22Rv1 (cell line): ENCODE measurements around the gene SEMA6C.

ENCODE experiments used
- H3K27ac ChIP-seq: fragments of 450-650 bp; 2 replicates; pipeline ENCODE4 v1.5.1; 2017
- CTCF ChIP-seq: fragments of 450-650 bp; IDR thresholded peaks from 2 replicates; pipeline ENCODE4 v1.5.1; 2017; ENCODE audit warnings: mild to moderate bottlenecking
- ZFX ChIP-seq: fragments of 450-650 bp; IDR thresholded peaks from 2 replicates; pipeline ENCODE4 v1.6.1; 2017; ENCODE audit warnings: antibody characterized with exemption, borderline replicate concordance

The SEMA6C gene

GRCh38 chr1:151133018-151133806, 13.2 kb downstream of the SEMA6C start:
- TF ChIP-seq CTCF (no peak), ZFX (no peak)
- H3K27ac ChIP-seq: no peak overlapping the region

- TF ChIP-seq CTCF: no peak
- no peak for TF ChIP-seq ZFX
Observed at GRCh38 chr1:151132335-151133017, 14.0 kb downstream of the SEMA6C start.

GRCh38 chr1:151131701-151132334, 14.6 kb downstream of the SEMA6C start:
- no peak for TF ChIP-seq ZFX
- no peak for TF ChIP-seq CTCF
- H3K27ac ChIP-seq: no peak overlapping the region

More at GRCh38 chr1:151132335-151133017, 14.0 kb downstream of the SEMA6C start:
- H3K27ac ChIP-seq: no peak overlapping the region

- TF ChIP-seq ZFX (no peak), CTCF (no peak)
- H3K27ac ChIP-seq: no peak overlapping the region
Observed at GRCh38 chr1:151130987-151131586, 15.3 kb downstream of the SEMA6C start.

- no peak overlapping the region for H3K27ac ChIP-seq
- TF ChIP-seq ZFX: no peak
- no peak for TF ChIP-seq CTCF
Observed at GRCh38 chr1:151128800-151129199, 17.6 kb downstream of the SEMA6C start.

GRCh38 chr1:151124763-151125403, 21.5 kb downstream of the SEMA6C start:
- H3K27ac ChIP-seq: no peak overlapping the region
- TF ChIP-seq CTCF: no peak
- no peak for TF ChIP-seq ZFX
